ENCODE measurements around the gene RAD23B.

RAD23B gene

DNA sequence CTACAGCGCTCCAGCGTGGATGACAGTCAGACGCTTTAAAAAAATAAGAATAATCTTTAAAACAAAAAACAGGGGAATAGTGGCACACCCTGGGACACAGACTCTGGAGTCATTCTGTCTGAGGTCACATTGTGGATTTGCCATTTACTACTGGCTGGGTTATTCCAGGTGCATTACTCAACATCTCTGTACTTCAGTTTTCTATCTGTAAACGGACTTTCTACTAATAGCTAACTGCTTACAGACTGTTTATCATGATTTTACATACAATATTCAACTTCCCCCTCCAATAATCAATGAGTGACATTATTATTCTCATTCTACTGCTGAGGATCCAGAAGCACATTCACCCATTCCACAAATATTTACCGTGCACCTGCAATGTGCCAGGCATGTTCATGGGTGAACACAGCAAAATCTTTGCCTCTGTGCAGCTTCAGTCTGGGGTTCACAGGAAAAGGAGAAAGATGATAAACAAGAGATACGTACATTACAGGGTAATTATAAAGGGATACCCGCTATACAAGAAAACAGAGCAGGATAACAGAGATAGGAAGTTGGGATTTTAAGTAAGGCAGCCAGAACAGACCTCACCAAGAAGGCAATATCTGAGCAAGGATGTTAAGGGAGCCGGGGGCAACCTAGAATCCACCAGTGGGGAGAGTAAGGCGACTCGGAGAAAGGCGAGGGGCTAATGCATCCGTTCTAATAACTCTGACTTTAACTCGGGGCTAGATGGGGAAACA is 984 bp upstream of the RAD23B start:
- peak overlapping the region; percentile 72 for H3K4me3 ChIP-seq (ENCODE audit: low read length)
- TF ChIP-seq, protein P1, sequence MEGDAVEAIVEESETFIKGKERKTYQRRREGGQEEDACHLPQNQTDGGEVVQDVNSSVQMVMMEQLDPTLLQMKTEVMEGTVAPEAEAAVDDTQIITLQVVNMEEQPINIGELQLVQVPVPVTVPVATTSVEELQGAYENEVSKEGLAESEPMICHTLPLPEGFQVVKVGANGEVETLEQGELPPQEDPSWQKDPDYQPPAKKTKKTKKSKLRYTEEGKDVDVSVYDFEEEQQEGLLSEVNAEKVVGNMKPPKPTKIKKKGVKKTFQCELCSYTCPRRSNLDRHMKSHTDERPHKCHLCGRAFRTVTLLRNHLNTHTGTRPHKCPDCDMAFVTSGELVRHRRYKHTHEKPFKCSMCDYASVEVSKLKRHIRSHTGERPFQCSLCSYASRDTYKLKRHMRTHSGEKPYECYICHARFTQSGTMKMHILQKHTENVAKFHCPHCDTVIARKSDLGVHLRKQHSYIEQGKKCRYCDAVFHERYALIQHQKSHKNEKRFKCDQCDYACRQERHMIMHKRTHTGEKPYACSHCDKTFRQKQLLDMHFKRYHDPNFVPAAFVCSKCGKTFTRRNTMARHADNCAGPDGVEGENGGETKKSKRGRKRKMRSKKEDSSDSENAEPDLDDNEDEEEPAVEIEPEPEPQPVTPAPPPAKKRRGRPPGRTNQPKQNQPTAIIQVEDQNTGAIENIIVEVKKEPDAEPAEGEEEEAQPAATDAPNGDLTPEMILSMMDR (IDR thresholded peaks at IDR 0.05; ENCODE audit: insufficient read depth, low read depth, low read length, missing control alignments), result no peak
- no peak for DNase-seq (ENCODE audit: low read depth)

DNA sequence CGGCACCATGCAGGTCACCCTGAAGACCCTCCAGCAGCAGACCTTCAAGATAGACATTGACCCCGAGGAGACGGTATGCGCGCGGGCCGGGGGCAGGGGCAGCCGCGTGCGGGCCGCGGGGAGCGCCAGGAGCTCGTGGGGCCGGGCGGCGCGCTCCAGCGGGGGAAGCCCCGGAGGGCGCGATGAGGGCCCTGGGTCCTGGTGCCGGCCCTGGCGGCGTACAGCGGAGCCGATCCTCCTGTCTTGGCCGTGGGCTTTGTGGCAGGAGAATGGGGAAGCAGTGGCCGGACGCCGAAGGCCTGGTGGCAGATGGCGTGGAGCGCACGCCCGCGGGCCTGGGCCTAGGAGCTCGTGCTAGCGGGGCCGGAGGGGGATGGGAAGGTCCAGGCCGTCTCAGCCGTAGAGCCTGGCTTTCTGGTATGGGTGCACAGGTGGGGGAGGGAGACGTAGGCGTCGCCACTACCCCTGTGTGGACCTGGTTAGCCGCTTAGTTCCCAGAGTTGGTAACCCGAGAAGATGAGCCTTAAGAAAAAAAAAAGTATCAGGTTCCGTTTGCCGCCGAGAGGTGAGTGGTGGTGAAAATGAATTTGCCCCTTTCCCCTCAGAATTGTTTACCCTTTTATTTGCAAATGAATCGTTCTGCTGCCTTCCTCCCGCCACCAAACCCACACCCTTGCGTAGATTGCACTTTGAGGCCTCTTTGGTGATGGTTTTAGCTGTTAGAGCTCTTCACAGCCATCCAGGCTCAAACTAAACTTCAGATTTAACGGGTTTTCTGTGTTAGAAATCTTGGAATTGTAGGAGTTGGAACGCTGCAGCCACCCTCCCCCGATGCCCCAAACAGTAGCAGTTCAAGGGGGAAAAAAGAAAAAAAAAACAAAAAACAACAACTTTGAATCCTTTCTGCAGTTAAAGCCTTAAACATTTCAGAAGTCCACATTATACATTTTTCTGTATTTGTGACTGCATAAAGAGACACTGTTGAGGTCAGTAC is 841 bp downstream of the RAD23B start:
- peak overlapping the region; percentile 87 for H3K4me3 ChIP-seq (ENCODE audit: low read length)
- peak; percentile 82 for DNase-seq (ENCODE audit: low read depth)
- TF ChIP-seq, protein P1 (IDR thresholded peaks at IDR 0.05; ENCODE audit: insufficient read depth, low read depth, low read length, missing control alignments), result no peak

DNA sequence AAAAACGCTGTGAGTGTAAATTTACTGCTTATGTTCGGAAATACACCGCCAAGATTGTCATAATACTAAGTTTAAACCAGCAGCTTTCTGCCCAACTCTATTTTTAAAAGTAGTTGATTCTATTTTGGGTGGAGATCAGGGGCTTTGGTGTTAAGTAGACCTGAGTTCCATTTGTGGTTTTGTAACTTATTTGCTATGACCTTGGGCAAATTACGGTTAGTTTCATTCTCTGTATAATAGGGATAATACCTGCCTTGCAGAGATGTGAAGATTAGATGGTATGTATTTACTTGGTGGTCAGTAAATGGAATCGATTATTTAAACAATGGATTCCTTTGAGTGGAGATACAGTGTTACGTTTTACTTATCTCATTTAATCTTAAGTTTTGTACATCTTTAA is 1.6 kb downstream of the RAD23B start:
- H3K4me3 ChIP-seq (ENCODE audit: low read length), result peak overlapping the region; percentile 87
- no peak for DNase-seq (ENCODE audit: low read depth)
- TF ChIP-seq, protein P1 (IDR thresholded peaks at IDR 0.05; ENCODE audit: insufficient read depth, low read depth, low read length, missing control alignments), result no peak

DNA sequence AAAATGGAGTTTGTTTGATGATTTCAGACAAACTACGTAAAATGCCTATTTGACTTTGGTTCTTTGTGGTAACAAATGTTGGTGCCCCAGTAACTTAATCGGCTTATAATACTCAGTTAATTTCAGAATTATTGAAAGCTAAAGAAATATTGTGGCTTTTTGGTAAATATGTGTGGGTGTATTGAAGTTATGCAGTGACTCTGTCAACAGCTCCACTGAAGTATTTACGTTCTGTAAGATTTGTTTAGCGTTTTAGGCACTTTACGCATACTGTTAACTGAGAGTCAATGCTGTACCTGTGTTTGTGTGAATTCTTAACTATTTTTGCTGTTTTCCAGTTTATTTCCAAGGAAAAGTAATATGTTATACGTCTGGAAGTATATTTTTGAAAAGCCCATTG is 2.2 kb downstream of the RAD23B start:
- H3K4me3 ChIP-seq (ENCODE audit: low read length), result peak overlapping the region; percentile 87
- TF ChIP-seq, protein P1 (IDR thresholded peaks at IDR 0.05; ENCODE audit: insufficient read depth, low read depth, low read length, missing control alignments), result no peak
- DNase-seq (ENCODE audit: low read depth), result no peak

DNA sequence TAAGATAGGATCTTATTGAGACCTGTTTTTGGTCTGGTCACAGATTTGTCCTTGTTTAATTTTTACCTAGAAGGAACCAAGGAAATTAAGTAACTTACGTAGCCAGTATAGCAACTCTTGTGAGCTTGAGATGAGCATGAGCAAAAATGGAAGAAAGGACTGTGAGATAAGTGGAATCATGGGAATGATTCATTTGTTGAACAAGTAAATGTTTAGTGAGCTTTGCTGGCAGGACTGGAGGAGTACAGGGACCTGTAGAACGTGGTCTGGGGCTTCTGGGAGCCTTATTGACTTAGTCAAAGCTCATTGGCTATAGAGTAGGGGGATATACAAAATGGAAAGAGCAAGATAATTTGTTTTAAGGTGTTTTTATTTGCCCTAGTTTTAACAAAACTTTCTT is 3.0 kb downstream of the RAD23B start:
- H3K4me3 ChIP-seq (ENCODE audit: low read length), result peak overlapping the region; percentile 87
- peak; percentile 65 for DNase-seq (ENCODE audit: low read depth)
- TF ChIP-seq, protein P1 (IDR thresholded peaks at IDR 0.05; ENCODE audit: insufficient read depth, low read depth, low read length, missing control alignments), result no peak

DNA sequence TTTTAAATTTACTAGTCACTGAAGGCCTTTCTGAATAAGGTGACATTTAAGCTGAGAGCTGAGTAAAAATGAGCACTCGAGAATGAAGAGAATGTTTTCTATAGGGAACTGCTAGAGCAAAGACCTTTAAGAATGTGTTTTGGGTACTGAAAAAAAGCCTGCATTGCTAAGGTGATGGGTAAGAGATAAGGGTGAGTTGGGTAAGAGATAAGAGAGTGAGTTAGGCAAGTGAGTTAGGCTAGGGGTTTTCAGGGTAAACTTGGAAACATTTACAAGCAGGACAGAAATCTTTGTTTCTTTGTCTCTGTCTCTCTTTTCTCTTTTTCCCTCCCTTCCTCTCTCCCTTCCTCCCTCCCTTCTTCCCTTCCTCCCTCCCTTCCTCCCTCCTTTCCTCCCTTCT is 5.6 kb downstream of the RAD23B start:
- TF ChIP-seq, protein P1 (IDR thresholded peaks at IDR 0.05; ENCODE audit: insufficient read depth, low read depth, low read length, missing control alignments), result no peak
- no peak overlapping the region for H3K4me3 ChIP-seq (ENCODE audit: low read length)
- DNase-seq (ENCODE audit: low read depth), result no peak
